Dermis blood vessel endothelial cell (primary cell): Measurements from ENCODE around the gene XAGE2. TPM values are rescaled to one million over a fixed set of nuclear protein-coding genes. Genes with fewer than 3 reads are reported as not detected.
"Not testable (repeated sequence)": the region's sequence is repeated elsewhere in the genome, so short reads cannot be mapped to it uniquely, and the experiment has no call there.

ENCODE experiments used
- DNase-seq: peaks from one replicate; pipeline ENCODE4 v3.0.0; 2010
- total RNA-seq: library from RNA; depleted of rRNA; stranded (reverse); fragments of >200 nt; gene quantifications from 2 replicates; pipeline ENCODE4 v1.2.3, GENCODE V29; 2014

XAGE2 gene, protein sequence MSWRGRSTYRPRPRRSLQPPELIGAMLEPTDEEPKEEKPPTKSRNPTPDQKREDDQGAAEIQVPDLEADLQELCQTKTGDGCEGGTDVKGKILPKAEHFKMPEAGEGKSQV
- not detected in 2 replicates for total RNA-seq

GRCh38 chrX:52368368-52369055 lies at the start of gene XAGE2:
Gene XAGE2 (plus strand): TSS chrX:52369021. CDS start chrX:52370015, 994 bp downstream.
- no peak for DNase-seq

DNA sequence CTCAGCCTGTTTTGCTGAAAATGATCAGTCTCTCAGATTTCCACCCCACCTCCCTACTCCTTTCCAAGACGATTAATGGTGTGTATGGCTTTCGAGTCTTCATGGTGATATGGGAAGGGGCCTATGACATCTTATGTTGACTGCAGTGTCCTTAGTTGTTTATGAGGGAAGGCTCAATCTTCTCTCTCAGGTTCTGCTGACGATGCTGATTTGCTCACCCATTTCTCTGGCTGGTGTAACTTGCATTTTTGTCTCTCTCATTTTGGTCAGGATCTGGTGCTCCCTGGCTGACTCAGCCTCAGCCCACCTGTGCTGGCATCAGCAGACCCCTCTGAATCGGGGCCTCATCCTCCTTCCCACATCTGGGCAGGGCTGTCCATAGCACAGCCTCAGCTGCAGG lies 31.4 kb upstream of the XAGE2 start:
- no peak for DNase-seq

DNA sequence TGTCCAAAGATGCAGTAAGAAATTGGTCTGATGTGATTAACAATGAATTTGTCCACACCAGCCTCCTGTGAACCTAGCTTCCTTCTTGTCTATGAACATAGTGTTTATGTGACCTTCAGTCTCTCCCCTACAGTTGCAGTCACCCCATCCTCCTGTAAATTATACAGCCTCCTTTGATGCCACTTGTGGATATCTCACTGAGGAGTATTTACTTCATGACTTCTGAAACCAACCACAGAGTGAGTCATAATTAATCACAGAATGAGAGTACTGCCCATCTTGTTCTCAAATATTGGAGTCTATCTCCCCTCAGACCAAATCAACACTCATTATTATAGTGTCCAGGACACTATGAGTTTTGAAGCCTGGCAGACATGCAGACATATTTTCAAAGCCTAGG lies 27.3 kb upstream of the XAGE2 start:
- DNase-seq = no peak

DNA sequence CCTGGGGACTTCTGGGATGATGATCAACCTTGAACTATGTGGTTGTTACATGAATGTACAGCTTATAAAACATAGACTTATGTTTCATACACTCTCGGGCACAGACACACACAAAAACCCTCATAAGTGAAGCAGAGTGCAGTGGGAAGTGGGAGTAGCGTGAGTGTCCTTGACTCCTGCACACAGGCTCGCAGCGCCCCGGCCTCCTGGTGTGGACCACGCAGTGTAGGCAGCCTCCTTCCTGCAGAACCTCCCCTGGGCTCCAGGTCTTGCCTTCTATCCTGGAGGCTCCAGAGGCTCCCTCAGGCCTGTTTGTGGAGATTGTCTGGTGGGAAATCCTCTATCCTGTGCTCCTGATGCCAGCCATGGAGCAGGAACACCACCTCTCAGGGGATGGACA lies 25.7 kb upstream of the XAGE2 start:
- DNase-seq = not testable (repeated sequence)

DNA sequence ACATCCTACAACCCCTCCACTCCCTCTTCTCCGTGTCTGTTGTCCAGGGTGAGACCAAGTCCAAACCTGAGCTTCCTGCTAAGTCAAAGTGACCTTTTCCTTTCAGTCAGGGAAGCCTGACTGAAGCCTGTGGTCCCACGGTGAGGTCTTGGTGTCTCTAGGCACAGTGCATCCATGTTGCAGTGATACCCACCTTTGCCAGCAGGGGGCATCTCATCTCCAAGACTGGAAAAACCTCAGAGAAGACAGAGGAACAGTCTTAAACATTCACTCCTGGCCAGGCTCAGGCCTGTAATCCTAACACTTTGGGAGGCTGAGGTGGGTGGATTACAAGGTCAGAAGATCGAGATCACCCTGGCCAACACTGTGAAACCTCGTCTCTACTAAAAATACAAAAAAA lies 23.4 kb upstream of the XAGE2 start:
- DNase-seq = peak; percentile 59

GRCh38 chrX:52346174-52347165 lies 22.4 kb upstream of the XAGE2 start:
- DNase-seq = no peak

- DNase-seq = no peak
Measured at GRCh38 chrX:52349681-52350080, 19.1 kb upstream of the XAGE2 start.

DNA sequence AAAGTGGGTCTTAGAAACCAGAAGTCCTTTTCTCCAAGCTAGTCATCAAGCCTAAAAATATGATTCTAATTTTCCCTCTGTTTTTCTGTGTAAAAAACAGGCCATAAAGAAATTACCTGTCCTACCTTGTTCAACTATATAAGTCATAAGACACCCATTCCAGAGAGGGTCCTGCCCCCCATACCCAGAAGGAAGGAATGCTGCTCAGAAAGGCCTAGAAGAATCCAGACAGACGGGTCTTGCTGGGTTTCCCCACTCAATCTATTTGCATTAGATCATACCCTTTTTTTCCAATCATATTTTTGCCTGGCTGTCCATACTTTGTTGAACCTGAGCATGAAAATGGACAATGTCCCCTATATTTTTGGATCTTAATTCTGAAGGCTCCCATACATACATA lies 16.3 kb upstream of the XAGE2 start:
- no peak for DNase-seq

DNA sequence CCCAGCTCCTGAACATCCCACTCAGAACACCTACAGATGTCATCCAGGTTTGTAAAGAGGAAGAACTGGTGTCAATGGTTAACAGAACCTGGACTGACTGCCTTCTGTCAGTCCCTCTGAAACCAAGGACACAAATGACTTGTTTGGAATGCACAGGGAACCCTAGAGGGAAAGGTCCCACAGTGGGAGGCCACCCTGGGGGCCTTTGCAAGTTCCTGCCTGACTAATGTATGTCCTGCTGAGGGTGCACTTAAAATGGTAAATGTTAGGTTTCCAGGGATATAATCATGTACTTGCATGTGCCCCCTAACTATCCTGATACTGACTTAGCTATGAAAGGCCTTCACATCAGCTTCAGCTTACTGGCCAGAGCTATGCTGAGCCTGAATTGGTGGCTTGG lies 15.0 kb upstream of the XAGE2 start:
- no peak for DNase-seq

DNA sequence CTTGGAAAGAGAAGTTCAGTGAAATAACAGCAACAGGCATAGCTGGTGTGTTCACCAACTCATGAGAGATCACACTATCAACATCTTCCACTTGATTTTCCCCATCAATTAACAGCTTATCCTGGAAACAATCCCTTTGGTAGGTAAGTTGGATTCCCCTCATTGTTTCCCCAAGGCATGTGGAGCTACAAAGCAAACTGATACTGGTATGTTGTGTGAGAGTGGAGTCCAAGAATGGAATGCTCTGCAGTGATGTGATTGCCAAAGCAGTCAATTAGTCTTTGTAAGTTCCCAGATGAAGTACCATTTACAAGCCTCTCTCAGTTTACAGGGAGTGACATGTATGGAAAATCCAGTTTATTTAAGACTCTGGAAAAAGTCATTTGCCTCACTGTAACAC lies 13.7 kb upstream of the XAGE2 start:
- DNase-seq = no peak

DNA sequence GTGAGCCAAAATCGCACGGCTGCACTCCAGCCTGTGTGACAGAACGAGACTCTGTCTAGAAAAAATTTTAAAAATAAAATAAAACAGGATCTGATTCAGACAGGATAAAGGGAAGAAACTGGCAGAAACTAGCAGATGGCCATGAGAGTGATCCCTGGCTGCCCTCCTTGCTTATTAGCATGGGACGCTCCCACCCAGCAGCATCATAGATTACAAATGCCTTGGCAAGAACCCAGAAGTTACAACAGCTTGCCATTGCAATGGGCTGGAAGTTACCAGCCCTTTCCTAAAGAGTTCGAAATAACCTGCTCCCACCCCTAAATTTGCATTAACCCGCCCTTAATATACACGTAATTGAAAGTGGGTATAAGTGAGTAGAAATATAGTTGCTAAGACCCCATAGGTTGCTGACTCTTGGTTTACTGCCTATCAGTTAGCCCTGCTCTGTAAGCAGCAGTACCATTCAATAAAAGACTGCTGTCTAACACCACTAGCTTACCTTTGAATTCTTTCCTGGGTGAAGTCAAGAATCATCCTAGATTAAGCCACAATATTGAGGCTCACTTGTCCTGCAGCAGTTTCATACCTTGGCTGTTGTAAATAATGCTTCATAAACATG lies 9.1 kb upstream of the XAGE2 start:
- DNase-seq = no peak

GRCh38 chrX:52361941-52362340 lies 6.9 kb upstream of the XAGE2 start:
- no peak for DNase-seq

DNA sequence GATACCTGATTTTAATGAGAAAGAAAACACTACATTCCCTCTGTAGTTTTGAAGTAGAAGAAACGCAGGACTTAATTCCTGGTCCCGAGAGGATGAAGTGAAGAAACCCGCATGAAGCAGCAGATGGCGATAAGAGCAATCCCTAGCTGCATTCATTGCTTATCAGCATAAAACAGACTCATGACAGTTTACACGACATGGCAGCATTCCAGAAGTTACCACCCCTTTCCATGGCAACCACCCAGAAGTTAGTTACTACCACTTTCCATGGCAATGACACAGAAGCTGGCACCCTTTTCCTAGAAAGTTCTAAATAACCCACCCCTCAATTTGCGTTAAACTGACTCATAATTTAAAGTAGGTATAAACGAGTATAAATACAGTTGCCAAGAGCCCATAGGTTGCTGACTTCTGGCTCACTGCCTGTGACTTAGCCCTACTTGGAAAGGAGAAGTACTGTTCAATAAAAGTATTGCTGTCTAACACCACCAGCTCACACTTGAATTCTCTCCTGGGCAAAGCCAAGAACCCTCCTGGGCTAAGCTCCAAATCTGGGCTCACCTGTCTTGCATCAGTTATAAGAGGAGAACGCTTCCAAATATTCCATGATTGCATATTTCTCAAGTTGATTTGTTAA lies 5.5 kb upstream of the XAGE2 start:
- peak; percentile 2 for DNase-seq

DNA sequence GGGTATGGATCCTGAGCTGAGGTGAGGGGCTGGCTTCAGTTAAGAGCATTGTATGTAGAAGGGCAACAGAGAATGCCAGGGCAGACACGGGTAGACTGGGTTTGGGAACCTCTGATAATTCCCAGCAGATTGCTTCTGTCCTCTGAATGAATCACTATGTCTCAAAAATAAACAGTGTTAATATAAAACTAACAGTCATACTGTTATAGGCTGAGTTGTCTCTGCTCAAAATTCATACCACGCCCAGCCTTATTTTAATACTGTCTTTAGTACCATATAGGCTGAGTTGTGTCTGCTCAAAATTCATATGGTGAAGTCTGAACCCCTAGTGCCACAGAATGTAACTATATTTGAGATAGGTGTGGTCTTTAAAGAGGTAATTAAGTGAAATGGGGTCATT lies 10.0 kb downstream of the XAGE2 start:
- DNase-seq = no peak

GRCh38 chrX:52380993-52381392 lies 12.2 kb downstream of the XAGE2 start:
- DNase-seq = no peak

GRCh38 chrX:52410439-52411394 lies 41.9 kb downstream of the XAGE2 start:
- DNase-seq = no peak

GRCh38 chrX:52415304-52415703 lies 46.5 kb downstream of the XAGE2 start:
- DNase-seq = no peak

GRCh38 chrX:52416816-52417215 lies 48.0 kb downstream of the XAGE2 start:
- no peak for DNase-seq

DNA sequence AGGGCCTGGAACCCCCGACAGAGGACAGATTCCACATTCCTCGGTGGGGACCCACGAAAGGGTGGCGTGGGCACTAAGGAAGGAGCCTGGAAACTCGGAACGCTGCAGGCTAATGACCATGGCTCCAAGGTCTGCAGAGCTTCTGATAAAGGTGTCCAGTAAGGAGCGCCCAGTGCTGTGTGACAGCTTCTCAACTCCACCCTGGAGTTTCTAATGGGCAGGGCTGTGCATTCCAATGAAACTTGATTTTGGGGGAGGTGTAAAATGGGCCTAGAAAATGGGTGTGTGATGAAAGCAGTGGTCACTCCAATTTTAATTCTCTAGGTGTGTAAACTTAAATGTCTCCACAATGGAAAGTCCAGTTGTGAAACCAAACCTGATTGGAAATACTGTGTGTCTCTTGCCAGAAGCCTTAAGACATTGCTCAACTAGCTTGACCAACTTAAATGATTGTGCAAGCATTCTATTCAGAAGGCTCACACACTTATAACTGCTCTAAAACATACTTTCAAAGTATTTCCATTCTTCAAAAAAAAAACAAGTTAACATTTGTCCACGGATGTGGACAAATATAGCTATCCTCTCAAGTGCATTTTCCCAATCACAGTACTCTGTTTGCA lies 52.1 kb downstream of the XAGE2 start:
- no peak for DNase-seq

- DNase-seq = no peak
Measured at GRCh38 chrX:52422884-52423283, 54.1 kb downstream of the XAGE2 start.

- DNase-seq = no peak
Measured at GRCh38 chrX:52424656-52425055, 55.8 kb downstream of the XAGE2 start.
